Measurements from ENCODE around the gene EPS15. TPM values are rescaled to one million over a fixed set of nuclear protein-coding genes. Genes with fewer than 3 reads are reported as not detected.
"Not testable (repeated sequence)": the region's sequence is repeated elsewhere in the genome, so short reads cannot be mapped to it uniquely, and the experiment has no call there.

EPS15 gene
- total RNA-seq, 1 donor from 2014 or later, result 57.9 TPM

DNA sequence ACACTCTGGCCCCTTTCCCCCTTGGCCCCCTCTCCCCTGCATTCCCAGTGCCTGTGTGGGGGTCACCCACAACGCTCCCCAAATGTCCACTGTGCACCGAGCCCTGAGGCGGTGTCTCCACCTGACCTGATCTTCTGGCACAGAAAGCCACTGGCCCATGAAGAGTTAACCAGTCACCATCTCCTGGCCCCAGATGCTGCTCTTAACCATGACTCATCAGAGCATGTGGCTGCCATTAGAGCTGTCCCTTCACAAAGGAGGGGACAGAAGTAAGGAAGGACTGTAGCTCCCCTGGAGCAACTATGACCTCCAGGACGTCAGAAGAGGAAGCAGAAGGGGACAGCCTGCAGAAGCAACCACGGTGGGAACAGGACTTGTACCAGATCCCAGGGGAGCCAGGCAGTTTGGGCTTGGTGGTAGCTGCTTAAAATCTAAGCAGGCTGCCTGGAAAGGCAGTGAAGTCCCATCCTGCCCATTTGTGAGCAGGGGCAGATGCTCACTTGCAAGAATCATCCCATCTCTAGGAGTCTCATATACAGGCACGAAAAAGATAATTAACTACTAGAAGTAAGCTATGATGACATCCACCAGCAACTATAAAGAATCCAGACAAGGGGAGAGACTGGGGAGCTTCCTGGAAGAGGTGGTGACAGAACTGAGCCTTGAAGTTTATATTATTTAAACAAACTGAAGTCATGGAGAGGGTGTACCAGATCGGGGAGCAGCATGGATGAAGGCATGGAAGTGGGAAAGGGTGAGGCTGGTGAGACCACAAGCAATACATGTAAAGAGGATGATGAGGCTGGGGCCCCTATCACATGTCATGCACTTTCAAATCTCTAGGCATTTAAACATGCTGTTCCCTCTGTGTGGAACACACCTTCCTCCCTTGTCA is 187.6 kb downstream of the EPS15 start:
- no peak for DNase-seq

DNA sequence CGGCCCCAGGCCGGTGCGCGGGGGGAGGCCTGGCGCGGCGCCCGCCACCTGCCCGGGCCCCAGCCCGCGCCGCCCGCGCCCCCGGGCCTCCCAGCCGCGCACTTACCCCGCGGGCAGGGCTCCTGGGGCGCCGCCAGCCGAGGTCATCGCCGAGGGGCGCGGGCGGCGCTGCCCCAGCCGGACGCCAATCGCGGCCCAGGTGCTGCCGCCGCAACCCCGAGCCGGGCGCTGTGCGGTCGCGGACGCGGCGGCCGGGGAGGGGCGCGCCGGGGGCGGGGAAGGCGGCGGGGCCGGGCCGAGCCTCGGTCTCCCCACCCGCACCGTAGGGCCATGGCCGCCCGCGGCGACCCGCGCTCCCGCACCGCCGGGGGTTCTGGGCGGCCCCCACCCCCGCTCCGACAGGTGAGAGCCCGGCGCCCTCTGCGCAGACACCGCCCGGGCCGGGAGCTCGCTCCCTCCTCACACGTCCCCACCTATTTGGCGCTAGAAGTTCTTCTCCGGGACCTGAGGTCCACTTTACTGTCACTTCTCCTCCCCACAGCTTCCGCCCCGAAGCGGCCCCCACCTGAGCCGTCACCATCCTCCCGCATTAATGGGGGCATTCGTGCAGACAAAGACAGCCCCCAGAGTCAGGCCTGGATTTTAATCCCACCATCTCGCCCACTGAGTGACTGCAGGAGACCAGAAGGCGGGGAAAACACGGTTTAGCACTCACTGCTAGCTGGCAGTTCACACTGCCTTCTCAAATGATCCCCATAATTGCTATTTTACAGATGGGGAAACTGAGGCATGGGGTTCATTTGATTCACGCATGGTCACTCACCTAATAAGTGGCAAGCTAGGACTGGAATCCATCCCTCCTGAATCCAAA is 188.5 kb downstream of the EPS15 start, which contains the start of gene TTC39A:
Gene TTC39A, minus strand, starts transcription at position 232 of the 871 bp plus-strand sequence. Its CDS starts 85 bp downstream, at position 147.
- DNase-seq, result no peak

DNA sequence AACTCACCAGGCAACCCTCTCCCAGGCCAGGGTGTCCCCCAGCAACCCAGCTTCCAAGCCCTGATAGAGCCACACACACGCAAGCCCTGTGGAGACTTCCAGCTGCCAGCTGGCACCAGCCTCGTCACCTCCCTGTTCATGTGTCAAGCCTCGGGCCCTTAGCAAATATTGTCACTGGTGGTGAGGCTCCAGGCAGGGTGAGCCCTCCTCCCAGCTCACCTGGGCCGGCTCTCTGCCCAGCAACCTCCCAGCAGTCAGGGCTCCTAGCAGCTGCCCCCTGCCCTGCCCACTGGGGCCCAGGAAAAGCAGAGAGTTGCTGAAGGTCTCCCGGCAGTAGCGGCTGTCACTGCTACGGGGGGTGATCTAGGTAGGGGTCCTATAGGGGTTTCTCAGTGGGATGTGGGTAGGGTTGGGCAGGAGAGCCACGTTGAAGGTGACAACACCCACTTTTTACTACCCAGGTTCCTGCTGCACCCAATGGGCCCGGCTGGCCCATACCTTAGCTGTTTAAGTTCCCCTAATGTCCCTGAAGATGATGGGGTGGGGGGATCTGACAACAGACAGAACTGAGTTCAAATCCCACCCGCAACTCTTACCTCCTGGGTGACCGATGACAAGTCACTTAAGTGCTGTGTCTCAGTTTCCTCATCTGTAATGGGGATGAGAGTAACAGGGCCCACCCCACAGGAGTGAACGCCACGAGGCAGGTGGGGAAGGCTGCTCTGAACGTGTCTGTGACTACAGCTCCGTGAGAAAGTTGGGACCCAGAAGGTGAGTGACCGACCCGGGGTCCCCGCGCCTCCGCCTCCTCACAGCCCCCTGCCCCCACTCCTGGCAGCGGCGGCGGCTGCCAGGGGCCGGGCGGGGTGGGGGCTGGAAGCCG is 189.4 kb downstream of the EPS15 start:
- no peak for DNase-seq

DNA sequence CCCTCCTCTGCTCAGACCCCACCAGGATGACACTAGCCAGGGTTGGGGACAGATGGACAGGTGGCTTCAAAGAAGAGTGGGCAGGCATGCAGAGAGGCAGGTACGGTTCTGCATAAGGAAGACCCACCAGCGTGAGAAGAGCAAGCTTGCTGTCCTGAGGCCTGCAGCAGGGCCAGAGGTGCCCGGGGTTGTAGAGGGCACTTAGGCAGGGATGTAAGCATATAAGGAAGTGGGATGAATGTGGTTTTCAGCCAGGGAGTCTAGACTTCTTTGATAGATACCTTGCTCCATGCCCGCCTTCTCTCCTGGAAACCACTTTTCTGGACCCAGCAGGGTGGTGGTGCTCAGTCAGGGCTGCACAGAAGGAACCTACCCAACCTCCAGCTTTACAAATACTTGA is 190.1 kb downstream of the EPS15 start:
- DNase-seq, result no peak

DNA sequence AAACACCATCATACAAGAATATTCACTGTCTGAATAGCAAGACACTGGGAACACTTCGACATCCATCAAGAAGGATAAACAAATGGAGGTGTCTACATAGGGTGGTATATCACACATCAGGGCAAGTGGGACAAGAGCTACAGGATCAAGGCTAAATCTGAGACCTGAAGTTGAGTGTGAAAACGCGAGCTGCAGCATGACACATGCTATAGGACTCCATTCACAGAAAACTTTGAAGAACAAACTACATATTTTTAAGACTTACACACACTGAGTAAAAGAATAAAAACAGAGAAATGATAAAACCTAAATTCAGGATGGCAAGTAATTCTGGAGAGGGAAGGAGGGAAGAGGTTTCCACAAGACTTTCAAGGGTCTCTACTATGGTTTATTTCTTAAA is 190.8 kb downstream of the EPS15 start:
- DNase-seq, result no peak

DNA sequence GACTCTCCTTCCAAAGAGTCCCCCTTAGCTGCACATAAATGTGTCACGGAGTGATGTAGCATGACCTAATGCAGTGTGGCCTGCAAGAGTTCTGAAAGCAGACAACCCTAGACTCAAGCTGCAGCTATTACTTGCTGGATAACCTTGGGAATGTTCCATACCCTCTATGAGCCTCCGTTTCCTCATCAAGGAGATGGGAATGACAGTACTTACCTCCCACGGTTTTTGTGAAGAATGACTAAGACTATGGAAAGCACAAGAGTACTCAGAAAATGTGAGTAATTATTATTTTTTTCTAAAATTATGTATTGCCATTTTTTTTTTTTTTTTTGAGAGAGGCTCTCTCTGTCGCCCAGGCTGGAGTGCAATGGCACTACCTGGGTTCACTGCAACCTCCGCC is 191.7 kb downstream of the EPS15 start:
- DNase-seq, result no peak

DNA sequence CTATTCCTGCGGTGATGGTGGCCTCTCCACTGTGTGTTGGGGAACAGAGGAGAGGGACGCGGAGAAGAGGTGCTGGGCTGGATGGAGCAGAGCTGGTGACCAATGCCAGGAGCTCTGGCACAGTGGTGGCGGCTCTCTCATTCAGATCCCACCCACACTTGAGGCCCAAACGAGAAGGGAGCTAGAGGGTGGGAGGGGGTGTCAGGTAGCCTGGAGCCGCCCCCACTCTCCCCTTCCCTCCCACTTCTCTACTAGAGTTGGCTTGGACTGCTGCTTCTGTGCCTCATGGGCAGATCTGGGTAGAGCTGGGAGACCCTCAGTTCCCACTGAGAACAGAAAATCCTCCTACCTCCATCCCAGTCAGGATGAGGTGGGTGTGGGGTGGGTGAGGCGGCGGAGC is 192.2 kb downstream of the EPS15 start:
- DNase-seq, result no peak

DNA sequence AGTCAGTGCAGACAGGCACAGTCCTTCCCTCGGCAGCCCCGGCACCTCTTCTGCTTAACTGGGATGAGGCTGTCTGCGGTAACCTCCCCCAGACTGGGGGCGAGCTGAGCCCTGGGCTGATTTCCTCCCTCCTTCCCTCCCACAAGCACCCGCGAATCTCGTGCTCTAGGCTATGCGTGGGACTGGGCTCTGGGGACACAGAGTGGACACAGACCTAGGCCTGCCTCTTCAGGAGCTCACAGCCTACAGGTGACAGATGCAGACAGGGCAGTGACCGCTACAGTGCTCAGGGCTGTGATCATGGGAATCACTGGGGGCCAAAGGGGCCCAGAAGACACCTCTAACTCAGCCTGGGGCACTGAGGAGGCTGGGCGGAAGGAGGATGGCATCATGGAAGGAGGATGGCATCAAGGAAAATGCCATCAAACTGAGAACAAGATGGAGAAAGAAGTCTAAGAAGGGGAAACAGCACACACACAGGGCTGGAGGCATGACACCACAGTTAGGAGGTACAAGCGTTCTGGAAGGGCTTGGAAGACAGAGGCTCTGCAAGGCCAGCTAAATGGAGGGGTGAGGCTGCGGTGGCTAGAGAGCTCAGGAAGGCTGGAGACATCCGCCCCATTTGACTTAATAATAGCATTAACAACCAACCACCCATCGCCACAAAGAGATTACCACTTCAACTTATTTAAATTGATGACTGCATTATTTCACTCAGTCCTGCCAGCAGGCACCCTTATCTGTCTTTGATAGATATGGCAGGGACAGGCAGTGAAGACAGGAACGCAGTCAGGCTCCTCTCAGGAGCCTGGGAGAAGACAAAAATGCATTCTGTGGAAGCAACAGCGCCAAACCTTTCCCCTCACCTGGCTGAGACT is 192.9 kb downstream of the EPS15 start:
- no peak for DNase-seq

DNA sequence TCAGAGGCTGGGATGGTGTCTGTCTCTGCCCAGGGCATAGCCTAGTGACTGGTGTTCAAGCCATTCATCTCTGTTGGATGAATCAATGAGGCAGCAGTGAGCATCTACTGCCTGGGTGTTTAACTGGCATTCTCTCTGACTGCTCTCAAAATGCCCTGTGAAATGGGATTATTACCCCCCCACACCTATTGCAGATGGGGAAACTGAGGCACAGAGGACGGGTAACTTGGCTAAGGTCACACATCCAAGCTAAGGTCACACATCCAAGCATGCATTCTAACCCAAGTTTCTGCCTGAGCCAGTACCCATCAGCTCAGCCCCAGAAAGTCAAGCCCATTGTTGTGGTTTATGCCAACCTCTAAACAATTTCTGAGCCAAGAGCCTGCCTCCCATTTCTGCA is 193.7 kb downstream of the EPS15 start:
- no peak for DNase-seq

DNA sequence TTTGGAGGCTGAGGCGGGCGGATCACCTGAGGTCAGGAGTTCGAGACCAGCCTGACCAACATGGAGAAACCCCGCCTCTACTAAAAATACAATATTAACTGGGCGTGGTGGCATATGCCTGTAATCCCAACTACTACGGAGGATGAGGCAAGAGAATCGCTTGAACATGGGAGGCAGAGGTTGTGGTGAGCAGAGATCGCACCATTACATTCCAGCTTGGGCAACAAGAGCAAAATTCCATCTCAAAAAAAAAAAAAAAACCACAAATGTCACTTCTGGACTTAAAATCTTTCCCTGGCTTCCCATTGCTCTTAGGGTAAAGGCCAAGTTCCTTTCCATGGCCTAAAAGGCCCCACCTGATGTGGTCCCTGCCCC is 194.1 kb downstream of the EPS15 start:
- not testable (repeated sequence) for DNase-seq

DNA sequence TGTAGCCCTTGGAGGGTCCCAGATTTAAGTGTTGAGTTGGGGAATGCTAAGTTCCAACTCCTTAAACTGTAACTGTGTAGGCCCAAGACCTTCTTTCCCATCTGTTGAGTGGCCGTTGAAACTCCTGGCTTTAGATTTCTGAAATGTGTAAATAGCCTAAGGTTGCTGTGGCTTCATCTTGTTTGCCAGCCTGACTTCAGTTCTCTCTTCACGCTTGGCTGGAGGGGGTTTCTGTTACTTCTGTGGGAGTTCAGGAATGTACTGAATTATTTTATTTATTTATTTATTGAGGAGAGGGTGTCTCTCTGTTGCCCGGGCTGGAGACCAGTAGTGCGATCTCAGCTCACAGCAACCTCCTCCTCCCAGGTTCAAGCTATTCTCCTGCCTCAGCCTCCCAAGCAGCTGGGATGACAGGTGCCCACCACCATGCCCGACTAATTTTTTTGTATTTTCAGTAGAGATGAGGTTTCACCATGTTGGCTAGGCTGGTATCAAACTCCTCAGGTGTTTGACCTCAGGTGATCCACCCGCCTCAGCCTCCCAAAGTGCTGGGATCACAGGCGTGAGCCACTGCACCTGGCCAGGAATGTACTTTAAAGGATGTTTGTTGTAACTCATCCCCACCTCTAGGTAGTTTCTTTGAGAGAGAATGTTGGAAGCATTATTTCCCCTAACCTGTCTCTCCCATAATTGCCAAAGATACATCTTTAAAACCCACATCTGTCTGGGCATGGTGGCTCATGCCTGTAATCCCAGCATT is 194.6 kb downstream of the EPS15 start:
- DNase-seq, result no peak

DNA sequence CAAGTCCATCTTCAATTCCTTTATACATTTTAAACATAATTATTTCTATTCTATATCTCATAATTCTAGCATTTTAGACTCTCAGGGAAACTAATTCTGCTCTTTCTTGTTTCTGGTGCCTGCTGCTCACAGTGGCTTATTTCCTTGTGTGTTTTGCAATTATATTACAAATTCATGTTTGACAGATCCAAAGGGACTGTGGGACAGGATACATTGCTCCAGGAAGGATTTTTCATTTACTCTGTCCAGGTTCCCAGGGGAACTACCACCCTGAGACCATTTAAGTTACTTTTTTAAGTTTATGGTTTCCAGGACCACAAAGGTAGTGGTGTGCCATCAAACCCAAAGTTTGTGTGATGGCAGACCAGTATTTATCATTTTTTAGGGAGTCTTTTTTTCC is 195.3 kb downstream of the EPS15 start:
- no peak for DNase-seq

DNA sequence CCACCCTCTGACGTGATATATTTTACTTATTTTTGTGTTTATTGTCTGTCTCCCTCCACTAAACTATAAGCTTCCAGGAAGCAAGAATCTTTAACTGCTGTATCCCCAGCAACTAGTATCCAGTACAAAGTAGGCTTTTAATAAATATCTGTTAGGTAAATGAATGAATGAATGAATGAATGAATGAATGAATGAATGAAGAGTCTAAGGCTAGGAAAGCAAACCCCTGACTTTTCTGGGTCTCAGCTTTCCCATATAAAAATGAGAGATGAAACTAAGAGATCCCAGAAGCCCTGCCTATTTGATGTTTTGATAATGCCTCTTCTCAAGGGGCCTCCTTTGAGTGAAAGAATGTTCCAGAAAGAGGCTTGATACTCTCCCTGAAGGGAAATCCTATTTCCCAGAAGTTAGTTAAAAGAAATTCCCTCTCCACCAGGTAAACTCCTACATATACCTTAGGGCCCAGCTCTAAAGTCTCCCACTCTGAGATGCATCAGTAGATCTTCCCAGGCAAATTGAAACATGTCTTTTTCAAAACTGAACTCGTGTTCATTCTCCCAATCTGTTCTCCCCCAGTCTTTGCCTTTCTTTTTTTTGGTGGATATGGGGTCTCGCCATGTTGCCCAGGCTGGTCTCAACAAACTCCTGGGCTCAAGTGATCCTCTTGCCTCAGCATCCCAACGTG is 196.5 kb downstream of the EPS15 start:
- DNase-seq, result no peak

DNA sequence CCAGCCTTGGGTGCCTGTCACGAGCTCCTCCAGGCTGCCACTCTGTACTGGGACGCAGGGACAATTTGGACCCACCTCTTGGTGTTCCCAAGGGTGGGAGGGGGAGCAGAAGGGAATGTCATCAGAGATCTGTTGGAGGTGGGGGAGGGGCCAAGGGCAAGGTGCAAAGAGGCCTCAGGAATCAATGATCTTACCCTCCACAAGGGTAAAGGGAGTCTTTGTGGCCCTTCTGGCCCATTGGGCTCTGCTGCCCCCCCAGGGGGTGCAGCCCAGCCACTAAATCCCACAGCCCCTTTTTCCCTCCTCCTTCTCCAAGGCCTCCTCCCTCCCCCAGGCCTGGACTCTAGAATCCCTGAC is 197.2 kb downstream of the EPS15 start:
- DNase-seq, result no peak

DNA sequence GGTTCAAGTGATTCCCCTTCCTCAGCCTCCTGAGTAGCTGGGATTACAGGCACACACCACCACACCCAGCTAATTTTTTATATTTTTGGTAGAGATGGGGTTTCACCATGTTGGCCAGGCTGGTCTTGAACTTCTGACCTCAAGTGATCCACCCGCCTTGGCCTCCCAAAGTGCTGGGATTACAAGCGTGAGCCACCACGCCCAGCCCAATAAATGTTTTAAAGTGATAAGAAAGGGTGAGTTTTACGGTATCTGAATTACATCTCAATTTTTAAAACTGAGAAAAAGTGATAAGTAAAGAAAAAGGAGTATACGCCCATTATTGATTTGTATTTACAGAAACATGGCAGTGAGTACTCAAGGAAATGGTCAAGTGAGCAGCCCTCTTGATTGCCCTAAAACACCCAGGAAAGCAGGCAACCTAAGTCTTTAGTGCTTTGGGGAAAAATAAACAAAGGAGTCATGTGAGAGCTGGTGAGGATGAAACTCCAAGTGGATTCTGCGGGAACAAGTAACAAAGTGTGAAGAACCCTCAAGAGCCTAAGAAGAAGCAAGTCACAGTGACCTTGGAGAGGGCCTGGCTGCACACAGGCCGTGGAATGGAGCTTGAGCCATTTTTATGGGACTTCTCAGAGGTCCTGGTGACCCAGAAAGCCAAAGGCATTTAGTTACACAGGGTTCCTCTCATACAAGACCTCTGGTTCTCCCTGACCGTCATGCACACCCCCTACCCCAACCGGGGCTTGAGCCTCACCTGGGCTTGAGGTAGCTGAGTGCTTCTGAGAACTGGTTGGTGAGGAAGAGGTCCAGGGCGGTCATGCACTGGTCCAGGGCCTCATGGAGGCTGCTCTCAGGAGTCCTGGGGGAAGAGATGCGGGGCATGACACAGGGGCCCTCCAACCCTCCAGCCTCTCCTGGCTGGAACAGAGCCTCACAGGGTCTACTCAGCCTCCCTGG is 197.8 kb downstream of the EPS15 start:
- no peak for DNase-seq

DNA sequence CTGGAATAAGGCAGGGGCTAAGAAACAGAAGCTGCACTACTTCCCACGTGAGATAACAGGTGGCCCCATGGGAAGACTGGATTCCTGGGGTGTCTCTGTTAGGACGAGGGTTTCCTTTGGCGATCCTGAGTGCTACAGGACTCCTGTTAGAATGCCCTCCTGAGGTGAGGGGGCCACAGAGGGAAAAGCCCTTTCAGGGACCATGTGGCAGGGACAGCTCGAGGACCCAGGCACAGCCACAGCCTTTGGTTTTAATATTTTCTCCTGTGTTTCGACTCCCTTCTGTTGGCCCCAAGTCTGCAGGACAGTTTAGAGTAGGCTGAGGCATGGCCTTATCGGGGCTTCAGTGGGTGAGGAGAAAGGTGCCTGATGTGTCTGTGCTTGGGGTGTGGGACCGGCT is 201.3 kb downstream of the EPS15 start:
- DNase-seq, result no peak

DNA sequence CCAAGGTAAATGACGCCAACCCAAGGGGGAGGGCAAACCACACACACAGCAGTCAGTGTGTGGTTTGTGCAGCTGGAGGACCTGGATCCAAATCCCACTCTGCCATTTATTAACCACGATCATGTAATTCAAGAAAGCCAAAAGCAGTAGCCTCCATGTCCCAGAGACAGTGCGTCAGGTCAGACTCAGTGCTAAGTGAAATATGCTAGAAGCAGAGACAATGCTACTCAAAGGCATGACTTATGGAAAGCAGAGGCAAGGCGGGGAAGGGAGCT is 202.3 kb downstream of the EPS15 start:
- no peak for DNase-seq

DNA sequence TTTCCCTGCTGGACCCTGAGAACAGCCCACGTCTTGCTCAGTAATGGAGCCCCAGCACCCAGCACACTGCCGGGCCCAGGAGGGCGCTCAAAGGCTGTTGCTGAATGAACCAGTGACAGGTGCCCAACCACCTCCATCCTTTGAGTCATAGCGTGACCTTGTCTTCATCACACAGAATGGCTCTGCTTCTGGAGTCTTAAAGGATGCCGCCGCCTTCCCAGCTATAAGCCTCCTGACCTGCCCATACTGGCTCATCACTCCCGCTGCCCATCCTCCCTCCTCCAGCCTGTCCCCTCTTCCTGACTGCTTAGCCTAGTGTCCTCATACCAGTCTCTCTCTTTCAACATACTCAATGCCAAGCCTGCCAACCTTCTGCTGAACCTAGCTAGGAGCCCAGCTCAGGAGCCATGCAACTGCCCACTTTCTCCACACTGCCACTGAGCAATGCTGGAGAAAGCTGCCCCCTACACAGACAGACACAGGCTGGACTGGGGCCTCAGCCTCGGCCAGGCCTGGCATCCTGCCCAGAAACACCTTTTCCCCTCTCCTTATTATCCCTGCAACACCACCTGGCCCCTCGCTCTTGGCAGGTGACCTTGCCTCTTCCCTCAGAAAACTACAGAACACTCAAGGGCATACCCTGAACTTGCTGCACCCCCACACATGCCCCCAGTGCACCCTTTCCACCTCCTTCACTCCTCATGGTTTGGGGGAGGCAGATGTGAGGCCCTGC is 202.8 kb downstream of the EPS15 start:
- DNase-seq, result no peak

All from skin of body (tissue), 2 donors.